Activated CD4-positive, alpha-beta T cell treated with anti-CD3 and anti-CD28 coated beads for 36 hours (primary cell): ENCODE data around the gene RAD51B. TPM values are rescaled to one million over a fixed set of nuclear protein-coding genes. Genes with fewer than 3 reads are reported as not detected.

ENCODE experiments used
- ATAC-seq: fragments of 200-7000 bp; cut with Tn5 transposase; one replicate; pipeline ENCODE4 v1.10.0; 2021; ENCODE audit warnings: mild to moderate bottlenecking, moderate library complexity
- CTCF ChIA-PET: fragments of 350-600 bp; sonication (Branson Sonifier 250); formaldehyde crosslinking; loops from one replicate; lab custom pipeline; 2021; ENCODE audit warnings: antibody characterized with exemption; lab: Charles Lee
- POLR2A ChIA-PET: fragments of 350-600 bp; sonication (Branson Sonifier 250); formaldehyde crosslinking; loops from one replicate; lab custom pipeline; 2021; ENCODE audit warnings: antibody characterized with exemption, inconsistent platforms; lab: Charles Lee
- DNase-seq: peaks from one replicate; pipeline ENCODE4 v3.0.0-alpha.2; 2020
- H3K27ac Mint-ChIP-seq: one replicate; pipeline ENCODE4 v1.8.0; 2021; ENCODE audit warnings: mixed read lengths
- H3K27me3 Mint-ChIP-seq: one replicate; pipeline ENCODE4 v1.8.0; 2021; ENCODE audit warnings: mixed read lengths
- H3K36me3 Mint-ChIP-seq: one replicate; pipeline ENCODE4 v1.8.0; 2021; ENCODE audit warnings: low read depth, mixed read lengths
- H3K4me1 Mint-ChIP-seq: one replicate; pipeline ENCODE4 v1.8.0; 2021; ENCODE audit warnings: mixed read lengths
- H3K4me3 Mint-ChIP-seq: one replicate; pipeline ENCODE4 v1.8.0; 2021; ENCODE audit warnings: mild to moderate bottlenecking, moderate library complexity, mixed read lengths
- H3K9me3 Mint-ChIP-seq: one replicate; pipeline ENCODE4 v1.8.0; 2021; ENCODE audit warnings: low read depth, mixed read lengths
- intact Hi-C, 2 experiments: fragments of 100-400 bp; cut with DNase I in 1 of 2; cut with micrococcal nuclease in 1 of 2; formaldehyde crosslinking; loops; one replicate each; pipeline versions ENCODE4 v1.14.2 to v1.15.1; 2022 to 2024; cut with DNase I, micrococcal nuclease
- total RNA-seq, 2 experiments: library from RNA; stranded (reverse); gene quantifications; one replicate each; pipeline ENCODE4 v1.2.3, GENCODE V29; 2021

The RAD51B gene
- total RNA-seq, 2 experiments from 2014 or later, result 26.4 to 39.9 TPM

DNA sequence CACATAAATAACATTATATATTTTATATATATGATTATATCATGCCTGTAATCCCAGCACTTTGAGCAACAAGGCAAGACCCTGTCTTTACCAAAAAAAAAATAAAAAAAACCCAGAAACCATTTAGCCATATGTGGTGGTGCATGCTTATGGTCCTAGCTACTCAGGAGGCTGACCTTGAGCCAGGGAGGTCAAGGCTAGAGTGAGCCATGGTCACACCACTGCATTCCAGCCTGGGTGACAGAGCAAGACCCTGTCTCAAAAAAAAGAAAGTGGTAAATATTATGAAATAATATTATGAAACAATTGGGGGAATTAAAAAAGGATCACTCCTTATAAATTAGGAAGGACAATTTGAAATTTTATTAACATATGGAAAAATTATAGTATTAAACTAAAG lies 16.0 kb downstream of the RAD51B start:
- Mint-ChIP-seq H3K4me3 (no peak overlapping the region), H3K36me3 (peaks cover 19% of the 10 kb centered on the region), H3K9me3 (no peaks in the 10 kb centered on the region), H3K27ac (no peak overlapping the region), H3K27me3 (no peaks in the 10 kb centered on the region), H3K4me1 (no peaks in the 10 kb centered on the region)
- intact Hi-C loops, result loop anchor here in 1 of 2 experiments (10.0 kb wide), 1 partner anchor 979 kb away; no protein-coding TSS in a partner anchor
- CTCF ChIA-PET, result interaction anchor here (0.9 kb wide), 1 partner anchor 19 kb away, joined by 3 read pairs; the partner anchor contains the start of gene ZFYVE26
- no peak for ATAC-seq
- POLR2A ChIA-PET, result no interaction called here
- no peak for DNase-seq

DNA sequence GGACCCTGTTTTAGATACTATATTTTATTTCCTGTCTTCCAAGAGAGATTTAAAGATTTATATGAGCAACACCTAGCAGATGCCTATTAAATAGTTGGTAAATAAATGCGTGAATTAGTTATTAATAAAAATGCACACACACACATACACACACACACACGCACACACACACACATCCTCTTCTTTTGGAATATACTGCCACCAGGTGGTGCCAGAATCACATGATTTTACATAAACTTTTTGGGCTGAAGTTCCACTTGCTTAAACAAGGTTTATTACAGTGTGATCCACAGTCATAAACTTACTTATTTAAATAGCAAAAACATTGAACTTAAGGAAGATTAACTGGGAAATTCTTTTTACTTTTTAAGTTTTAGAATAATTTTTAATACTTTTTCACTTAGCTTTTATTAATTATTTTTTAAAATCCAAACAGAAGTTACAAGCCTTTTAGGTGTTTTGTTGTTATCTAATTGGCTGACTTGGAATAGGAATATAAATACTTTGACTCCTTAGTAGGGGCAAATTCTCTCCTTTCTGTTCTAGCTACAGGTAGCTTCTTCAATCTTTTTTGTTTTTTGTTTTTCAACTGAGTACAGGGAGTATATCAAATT lies 17.5 kb downstream of the RAD51B start:
- no peak overlapping the region for H3K27ac Mint-ChIP-seq
- DNase-seq (peak; percentile 68), ATAC-seq (peak; percentile 39)
- POLR2A ChIA-PET, result no interaction called here
- no peaks in the 10 kb centered on the region for H3K4me1 Mint-ChIP-seq
- H3K36me3 Mint-ChIP-seq, result peaks cover 17% of the 10 kb centered on the region
- no peaks in the 10 kb centered on the region for H3K9me3 Mint-ChIP-seq
- no peaks in the 10 kb centered on the region for H3K27me3 Mint-ChIP-seq
- CTCF ChIA-PET, result interaction anchor here (0.8 to 1.6 kb wide), 6 partner anchors 9 to 1007 kb away, joined by 3 to 10 read pairs (median 4); no protein-coding TSS in a partner anchor
- intact Hi-C loops, result loop anchor here (1.0 to 10.0 kb wide), 3 partner anchors 978 to 1008 kb away; no protein-coding TSS in a partner anchor
- H3K4me3 Mint-ChIP-seq, result no peak overlapping the region

DNA sequence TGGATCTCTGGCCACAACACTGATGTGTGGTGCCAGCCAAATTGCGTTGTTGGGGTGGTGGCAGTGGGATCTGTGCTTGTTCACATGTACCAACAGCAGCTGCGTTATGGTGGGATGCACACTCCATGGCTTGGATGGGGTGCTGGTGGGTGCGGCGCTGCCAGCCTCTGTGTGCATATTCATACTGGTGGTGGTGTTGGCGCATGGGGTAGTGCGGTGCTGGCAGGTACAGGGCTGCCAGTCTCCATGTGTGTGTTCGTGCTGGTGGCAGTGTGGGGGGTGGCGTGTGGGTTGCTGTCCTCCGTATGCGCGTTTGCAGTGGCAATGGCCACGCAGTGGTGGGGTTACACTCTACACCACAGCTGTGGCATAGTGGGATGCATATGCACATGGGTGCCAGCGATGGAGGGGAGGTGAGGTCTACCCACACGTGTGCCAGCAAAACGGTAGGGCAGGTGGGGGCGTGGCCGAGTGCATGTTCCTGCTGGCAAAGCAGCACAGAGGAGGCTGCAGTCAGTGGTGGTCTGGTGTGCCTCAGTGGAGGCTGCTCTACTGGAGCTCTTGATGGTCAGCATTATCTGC lies 26.5 kb downstream of the RAD51B start:
- no peak overlapping the region for H3K27ac Mint-ChIP-seq
- ChIA-PET CTCF (no interaction called here), POLR2A (no interaction called here)
- intact Hi-C loops, result no loop called here
- no peaks in the 10 kb centered on the region for H3K4me1 Mint-ChIP-seq
- no peaks in the 10 kb centered on the region for H3K27me3 Mint-ChIP-seq
- H3K4me3 Mint-ChIP-seq, result no peak overlapping the region
- DNase-seq (no peak), ATAC-seq (no peak)
- H3K36me3 Mint-ChIP-seq, result peaks cover 35% of the 10 kb centered on the region
- H3K9me3 Mint-ChIP-seq, result peaks cover 13% of the 10 kb centered on the region

DNA sequence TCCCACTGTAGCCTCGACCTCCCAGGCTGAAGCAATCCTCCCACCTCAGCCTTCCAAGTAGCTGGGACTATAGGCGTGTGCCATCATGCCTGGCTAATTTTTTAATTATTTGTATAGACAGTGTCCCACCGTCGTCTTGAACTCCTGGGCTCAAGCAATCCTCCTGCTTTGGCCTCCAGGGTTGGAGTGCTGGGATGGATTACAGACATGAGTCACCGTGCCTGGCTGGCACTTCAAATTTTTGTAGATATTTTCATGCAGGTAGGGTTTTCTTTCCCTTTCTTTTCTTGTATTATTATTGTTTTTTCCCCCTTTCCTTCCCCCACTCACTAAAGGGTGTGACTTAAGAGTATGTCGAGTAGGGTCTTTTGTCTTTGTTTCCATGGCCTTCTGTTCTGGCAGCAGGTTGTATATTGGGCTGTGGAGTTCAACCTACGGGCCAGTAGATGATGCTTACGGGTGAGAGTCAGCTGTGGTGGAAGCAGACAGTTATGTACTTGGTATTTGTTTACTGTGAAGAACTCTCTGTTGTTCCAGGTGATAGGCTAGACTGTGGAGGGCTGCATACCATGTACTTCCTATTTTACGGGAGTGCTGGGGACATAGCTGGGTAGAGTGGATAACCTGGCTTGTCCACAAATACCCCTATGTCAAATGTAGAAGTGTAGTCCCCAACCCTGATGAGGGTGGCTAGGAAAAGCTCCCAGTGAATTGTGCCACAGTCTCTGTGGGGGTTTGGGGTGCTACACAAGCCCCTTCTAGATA lies 30.7 kb downstream of the RAD51B start:
- H3K4me1 Mint-ChIP-seq, result no peaks in the 10 kb centered on the region
- DNase-seq, result no peak
- no peak overlapping the region for H3K4me3 Mint-ChIP-seq
- CTCF ChIA-PET, result interaction anchor here (0.5 kb wide), 1 partner anchor 1202 kb away, joined by 3 read pairs; no protein-coding TSS in a partner anchor
- H3K27ac Mint-ChIP-seq, result no peak overlapping the region
- H3K27me3 Mint-ChIP-seq, result no peaks in the 10 kb centered on the region
- H3K36me3 Mint-ChIP-seq, result peaks cover 27% of the 10 kb centered on the region
- intact Hi-C loops, result no loop called here
- H3K9me3 Mint-ChIP-seq, result peaks cover 13% of the 10 kb centered on the region
- no peak for ATAC-seq
- POLR2A ChIA-PET, result no interaction called here

DNA sequence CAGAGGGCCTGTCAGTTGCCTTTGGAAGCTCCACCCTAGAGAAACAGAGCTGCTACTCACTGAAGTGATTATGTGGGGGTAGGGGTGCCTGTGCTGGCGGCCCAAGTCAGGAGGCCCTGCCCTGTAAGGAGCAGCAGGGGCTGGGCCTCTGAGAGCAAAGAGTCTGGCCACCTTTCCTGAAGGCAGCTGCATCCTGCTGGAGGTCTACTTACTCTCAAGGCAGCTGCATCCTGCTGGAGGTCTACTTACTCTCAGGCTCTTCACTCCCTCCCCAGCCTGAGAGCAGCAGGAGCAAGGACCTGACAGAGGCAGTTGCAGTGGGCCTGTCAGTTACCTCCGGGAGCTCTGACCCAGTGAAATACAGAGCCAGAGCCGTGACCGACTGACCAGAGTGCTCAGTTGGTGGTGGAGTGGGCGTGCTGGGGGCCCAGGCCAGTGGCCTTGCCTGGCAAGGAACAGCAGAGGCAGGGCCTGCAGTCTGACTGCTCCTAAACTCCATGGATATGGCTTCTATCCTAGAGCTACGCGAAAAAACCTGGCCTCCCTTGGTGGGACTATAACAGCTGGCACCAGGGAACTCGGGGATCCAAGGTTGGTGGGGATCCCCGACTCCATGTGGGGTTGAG lies 32.3 kb downstream of the RAD51B start:
- POLR2A ChIA-PET, result no interaction called here
- intact Hi-C loops, result no loop called here
- peaks cover 18% of the 10 kb centered on the region for H3K36me3 Mint-ChIP-seq
- H3K27me3 Mint-ChIP-seq, result no peaks in the 10 kb centered on the region
- H3K9me3 Mint-ChIP-seq, result peaks cover 10% of the 10 kb centered on the region
- no peak overlapping the region for H3K27ac Mint-ChIP-seq
- no peak for ATAC-seq
- H3K4me3 Mint-ChIP-seq, result no peak overlapping the region
- no peaks in the 10 kb centered on the region for H3K4me1 Mint-ChIP-seq
- no peak for DNase-seq
- CTCF ChIA-PET, result interaction anchor here (0.6 to 0.7 kb wide), 2 partner anchors 14 to 297 kb away, joined by 3 read pairs; no protein-coding TSS in a partner anchor

DNA sequence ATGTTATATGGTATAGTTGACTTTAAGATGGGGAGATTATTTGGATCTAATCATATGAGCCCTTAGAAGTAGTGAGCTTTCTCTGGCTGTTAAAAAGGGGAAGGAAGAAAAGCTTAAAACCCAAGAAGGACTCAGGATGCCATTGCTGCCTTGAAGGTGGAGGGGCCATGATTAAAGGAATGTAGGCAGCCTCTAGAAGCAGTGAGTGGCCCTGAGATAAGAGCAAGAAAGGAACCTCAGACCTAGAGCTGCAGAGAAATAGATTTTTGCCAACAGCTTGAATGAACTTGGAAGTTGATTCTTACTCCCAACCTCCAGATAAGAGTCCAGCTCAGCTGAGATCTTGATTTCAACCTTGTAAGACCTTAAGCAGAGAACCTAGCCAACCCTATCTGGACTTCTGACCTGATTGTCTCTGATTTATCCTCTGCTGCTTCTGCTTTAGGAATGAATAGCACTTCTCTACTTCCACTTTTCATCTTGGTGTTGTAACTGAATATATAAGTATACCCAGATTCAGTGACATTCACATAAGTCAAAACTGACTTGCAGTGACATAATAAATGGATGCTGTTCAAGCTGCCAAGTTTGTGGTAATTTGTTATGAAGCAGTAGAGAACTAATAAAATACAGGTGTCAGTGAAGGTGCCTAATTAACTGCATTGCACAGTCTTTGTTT lies 33.5 kb downstream of the RAD51B start:
- Mint-ChIP-seq H3K4me3 (no peak overlapping the region), H3K27ac (no peak overlapping the region), H3K4me1 (no peaks in the 10 kb centered on the region), H3K27me3 (no peaks in the 10 kb centered on the region), H3K9me3 (peaks cover 9% of the 10 kb centered on the region), H3K36me3 (peaks cover 12% of the 10 kb centered on the region)
- ATAC-seq (no peak), DNase-seq (no peak)
- ChIA-PET CTCF (interaction anchor here (0.7 kb wide), 1 partner anchor 11 kb away, joined by 3 read pairs; no protein-coding TSS in a partner anchor), POLR2A (interaction anchor here (0.7 kb wide), 1 partner anchor 635 kb away, joined by 3 read pairs; no protein-coding TSS in a partner anchor)
- intact Hi-C loops, result no loop called here

DNA sequence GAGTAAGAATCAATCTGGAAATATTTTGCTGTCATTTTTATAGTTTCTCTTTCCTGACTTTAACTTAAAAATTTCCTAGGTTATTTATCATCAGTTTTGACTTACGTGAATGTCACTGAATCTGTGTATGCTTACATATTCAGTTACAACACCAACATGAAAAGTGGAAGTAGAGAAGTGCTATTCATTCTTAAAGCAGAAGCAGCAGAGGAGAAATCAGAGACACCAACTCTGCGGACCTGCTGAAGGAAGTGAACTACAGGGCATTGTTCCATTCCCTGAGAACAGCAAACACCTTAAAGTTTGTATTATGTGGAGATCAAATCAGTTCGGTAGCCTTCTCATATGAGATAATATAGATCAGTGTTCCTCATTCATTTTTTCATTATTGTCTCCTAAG lies 34.1 kb downstream of the RAD51B start:
- no peak overlapping the region for H3K4me3 Mint-ChIP-seq
- CTCF ChIA-PET, result no interaction called here
- H3K36me3 Mint-ChIP-seq, result peaks cover 7% of the 10 kb centered on the region
- H3K9me3 Mint-ChIP-seq, result peaks cover 4% of the 10 kb centered on the region
- no peak for DNase-seq
- intact Hi-C loops, result no loop called here
- POLR2A ChIA-PET, result no interaction called here
- H3K4me1 Mint-ChIP-seq, result peaks cover under 1% of the 10 kb centered on the region
- H3K27ac Mint-ChIP-seq, result no peak overlapping the region
- no peaks in the 10 kb centered on the region for H3K27me3 Mint-ChIP-seq
- no peak for ATAC-seq

DNA sequence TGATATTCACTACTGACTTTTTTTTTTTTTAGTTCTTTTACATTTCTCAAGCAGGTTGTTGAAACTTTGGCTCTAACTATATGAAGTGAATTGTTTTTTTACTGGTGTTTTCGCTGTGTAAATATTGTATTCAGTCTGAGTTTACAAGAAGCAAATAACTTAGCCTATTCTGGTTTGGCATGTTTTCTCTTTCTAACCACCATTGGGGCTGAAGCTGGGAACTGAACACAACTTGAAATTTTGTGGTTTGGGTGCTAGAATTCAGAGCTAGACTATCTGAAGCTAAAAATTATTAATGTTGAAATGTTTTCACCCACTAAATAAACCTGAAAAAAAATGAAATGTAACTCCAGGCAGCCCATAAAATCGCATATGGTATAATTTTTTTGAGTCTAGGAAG lies 37.2 kb downstream of the RAD51B start:
- ChIA-PET POLR2A (no interaction called here), CTCF (interaction anchor here (0.5 to 1.1 kb wide), 3 partner anchors 18 to 983 kb away, joined by 3 read pairs; no protein-coding TSS in a partner anchor)
- no peaks in the 10 kb centered on the region for H3K9me3 Mint-ChIP-seq
- intact Hi-C loops, result no loop called here
- no peaks in the 10 kb centered on the region for H3K36me3 Mint-ChIP-seq
- H3K4me3 Mint-ChIP-seq, result no peak overlapping the region
- H3K27me3 Mint-ChIP-seq, result no peaks in the 10 kb centered on the region
- H3K4me1 Mint-ChIP-seq, result peaks cover 6% of the 10 kb centered on the region
- H3K27ac Mint-ChIP-seq, result no peak overlapping the region
- ATAC-seq (no peak), DNase-seq (no peak)

DNA sequence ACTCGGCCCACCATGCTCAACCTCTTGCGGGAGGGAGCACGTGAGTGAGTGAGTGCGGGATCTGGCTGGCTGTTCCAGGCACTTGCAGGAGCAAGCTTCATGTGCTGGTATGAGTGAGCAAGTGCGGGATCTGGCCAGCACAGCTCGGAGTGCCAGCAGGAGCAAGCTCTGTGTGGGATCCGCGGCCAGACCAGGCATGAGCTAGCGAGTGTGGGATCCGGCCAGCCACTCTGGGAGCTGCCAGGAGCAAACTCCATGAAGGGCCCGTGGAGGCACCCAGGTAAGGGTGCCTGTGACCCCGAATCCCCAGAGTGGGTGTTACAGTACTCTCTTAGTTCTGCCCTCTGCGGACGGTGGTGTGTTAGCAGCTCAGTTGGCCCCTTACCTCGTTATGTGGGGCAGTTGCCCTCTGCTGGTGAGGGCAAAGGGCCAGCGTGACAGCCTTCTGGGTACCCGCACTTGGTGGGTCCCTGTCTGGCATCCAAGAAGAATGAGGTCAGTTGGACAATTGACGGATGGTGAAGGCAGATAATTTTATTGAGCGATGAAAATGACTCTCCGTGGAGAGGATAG lies 38.3 kb downstream of the RAD51B start:
- ChIA-PET CTCF (interaction anchor here (0.7 to 1.1 kb wide), 3 partner anchors 21 to 125 kb away, joined by 3 to 4 read pairs (median 4); no protein-coding TSS in a partner anchor), POLR2A (no interaction called here)
- Mint-ChIP-seq H3K4me1 (peaks cover 6% of the 10 kb centered on the region), H3K36me3 (no peaks in the 10 kb centered on the region), H3K4me3 (no peak overlapping the region), H3K27me3 (no peaks in the 10 kb centered on the region), H3K9me3 (no peaks in the 10 kb centered on the region), H3K27ac (no peak overlapping the region)
- no peak for DNase-seq
- ATAC-seq, result no peak
- intact Hi-C loops, result no loop called here

DNA sequence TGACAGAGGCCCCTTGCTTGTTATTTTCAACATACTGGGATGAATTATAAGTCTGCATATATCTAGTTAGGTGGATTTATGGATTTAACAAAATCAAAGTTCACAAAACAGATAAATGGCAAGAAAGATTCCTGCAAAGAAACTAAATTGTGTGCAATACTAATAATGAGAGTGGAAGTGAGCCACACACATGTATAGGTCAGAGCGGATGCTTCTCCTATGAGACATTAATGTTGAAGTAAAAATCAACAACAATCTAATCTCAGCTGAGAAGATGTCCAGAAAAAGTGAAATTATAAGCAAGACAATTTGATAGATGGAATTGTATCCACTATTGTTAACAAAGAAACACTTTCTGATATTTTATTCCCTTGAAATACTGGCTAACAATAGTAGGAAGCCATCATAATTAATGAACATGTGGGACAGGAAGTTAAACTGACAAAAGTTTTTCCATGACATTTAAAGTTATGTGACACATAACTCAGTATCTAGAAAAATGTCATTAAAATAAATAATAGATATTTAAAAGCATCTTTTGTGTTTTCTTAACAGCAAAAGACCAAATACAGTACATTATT lies 39.7 kb downstream of the RAD51B start:
- H3K27ac Mint-ChIP-seq, result no peak overlapping the region
- H3K9me3 Mint-ChIP-seq, result no peaks in the 10 kb centered on the region
- ATAC-seq (no peak), DNase-seq (no peak)
- H3K27me3 Mint-ChIP-seq, result no peaks in the 10 kb centered on the region
- H3K4me1 Mint-ChIP-seq, result peaks cover 6% of the 10 kb centered on the region
- CTCF ChIA-PET, result no interaction called here
- H3K4me3 Mint-ChIP-seq, result no peak overlapping the region
- H3K36me3 Mint-ChIP-seq, result peaks cover 2% of the 10 kb centered on the region
- intact Hi-C loops, result no loop called here
- POLR2A ChIA-PET, result no interaction called here
